Activated T-cell treated with anti-CD3 and anti-CD28 coated beads, Interleukin-2, amount 50 U/mL, for 1 hour (primary cell): ENCODE measurements around the gene ARHGEF38.

Experiments
- DNase-seq: peaks from one replicate; pipeline ENCODE4 v3.0.0-alpha.2; 2020

The ARHGEF38 gene, protein sequence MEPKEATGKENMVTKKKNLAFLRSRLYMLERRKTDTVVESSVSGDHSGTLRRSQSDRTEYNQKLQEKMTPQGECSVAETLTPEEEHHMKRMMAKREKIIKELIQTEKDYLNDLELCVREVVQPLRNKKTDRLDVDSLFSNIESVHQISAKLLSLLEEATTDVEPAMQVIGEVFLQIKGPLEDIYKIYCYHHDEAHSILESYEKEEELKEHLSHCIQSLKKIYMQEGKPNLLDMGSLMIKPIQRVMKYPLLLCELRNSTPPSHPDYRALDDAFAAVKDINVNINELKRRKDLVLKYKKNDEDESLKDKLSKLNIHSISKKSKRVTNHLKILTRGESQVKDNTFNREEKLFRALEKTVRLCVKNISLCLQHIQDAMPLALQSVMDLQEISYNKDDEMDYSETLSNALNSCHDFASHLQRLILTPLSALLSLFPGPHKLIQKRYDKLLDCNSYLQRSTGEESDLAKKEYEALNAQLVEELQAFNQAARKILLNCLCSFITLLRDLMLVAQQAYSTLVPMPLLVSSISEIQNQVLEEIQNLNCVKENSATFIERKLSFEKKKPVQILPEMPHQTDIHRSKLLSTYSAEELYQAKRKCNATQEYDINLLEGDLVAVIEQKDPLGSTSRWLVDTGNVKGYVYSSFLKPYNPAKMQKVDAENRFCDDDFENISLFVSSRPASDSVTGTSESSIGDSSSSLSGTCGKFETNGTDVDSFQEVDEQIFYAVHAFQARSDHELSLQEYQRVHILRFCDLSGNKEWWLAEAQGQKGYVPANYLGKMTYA

DNA sequence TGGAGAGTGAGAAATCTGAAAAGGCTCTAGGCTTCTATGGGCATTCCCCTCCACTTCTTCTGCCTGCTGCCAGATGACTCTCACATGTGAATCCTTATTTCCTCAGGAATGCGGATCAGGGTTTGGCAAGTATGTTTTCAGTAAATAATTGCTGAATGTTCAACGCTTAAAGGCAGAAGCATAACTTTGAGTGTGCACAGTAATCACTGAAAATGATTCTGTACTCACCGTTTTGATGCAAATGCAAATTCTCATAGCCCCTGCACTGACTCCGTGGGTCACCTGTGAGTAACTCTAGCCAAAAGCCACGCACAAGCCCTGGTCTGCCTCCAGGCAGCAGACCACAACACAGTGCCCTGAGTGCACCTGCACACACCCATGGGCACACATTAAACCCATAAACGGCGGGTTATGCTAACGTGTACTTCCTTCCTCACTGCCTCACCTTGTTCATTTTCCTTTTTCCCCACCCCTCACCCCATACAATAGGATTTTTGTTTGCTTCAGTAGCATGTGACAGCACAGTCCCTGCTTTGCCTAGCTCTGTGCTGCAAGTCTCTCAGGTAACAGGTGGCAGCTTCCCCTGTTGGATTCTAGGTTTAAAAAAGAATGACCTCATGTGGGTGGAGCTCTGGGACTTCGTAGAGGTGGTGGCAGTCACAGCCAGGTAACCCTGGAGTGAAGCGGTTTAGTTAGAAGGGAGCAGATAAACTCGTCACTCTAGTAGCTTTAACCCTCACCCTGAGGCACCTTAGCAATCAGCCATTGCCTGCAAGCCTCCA is at the start of gene ARHGEF38:
Gene ARHGEF38 (plus strand): TSS at position 656 of the 782 bp plus-strand sequence. CDS start 146 bp downstream, outside the sequence.
- DNase-seq, result no peak

DNA sequence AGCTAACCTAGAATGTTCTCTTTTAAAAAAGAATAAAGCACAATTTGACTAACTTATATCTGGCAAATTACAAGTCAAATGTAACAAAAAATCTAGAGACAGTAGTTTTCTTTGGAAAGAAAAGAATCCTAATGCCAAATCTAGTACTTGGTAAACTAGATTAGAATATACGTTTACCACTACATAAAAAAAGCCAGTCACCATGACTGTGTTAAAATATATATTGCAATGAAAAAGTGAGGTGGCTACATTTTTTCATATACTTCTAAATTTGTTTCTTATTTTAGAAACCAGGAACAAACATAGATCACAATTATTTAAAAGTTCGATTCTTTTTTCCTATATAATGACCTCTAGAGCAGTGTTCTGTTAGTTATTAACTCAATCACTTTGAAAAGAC is 48.9 kb upstream of the ARHGEF38 start:
- DNase-seq, result no peak

DNA sequence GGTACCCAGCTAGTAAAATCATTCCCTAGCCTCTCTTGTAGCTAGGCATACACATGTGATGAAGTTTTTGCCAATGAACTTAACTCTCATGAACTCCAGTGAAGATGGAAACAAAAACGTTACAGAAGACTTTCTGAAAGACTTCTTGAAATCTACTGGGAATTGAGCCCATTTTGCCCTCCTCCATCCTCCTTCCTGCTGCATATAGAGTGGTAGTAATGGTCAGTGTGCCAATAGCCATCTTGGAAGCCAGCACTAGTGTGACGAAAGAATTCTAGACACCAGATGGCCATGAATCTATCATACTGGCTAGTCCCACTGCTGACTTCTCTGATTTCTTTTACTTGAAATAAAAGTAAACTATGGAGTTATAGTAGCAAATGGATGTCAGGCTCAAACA is 47.7 kb upstream of the ARHGEF38 start:
- DNase-seq, result no peak

DNA sequence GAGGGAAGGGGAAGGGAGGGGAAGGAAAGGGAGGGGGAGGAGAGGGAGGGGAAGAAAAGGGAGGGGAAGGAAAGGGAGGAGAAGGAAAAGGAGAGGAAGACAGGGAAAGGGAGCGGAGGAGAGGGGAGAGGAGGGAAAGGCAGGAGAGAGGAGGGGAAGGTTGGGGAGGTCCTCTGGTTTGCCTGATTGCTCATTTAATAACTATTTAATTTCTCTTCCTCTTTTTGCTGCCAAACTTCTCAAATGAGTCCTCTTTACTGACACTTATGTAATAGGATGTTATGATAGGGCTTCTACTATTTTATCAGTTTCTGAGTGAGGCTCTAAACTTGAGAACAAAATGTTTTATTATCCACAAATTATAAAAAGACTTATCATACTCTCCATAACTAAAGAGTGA is 43.1 kb upstream of the ARHGEF38 start:
- no peak for DNase-seq

DNA sequence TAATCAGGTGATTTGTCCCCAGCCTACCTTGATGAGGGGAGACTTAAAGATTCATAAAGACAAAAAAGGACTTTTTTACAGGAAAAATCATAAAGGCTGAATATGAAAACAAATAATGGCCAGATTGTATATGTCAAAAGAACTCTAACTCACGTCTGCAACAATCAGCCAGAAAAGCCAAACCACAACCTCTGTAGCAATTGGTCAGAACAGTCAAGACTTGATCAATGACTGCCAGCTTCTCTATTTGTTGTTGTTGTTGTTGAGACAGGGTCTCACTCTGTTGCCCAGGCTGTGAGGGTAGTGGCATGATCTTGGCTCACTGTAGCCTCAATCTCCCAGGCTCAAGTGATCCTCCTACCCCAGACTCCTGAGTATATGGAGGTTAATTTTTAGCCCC is 42.7 kb upstream of the ARHGEF38 start:
- no peak for DNase-seq

DNA sequence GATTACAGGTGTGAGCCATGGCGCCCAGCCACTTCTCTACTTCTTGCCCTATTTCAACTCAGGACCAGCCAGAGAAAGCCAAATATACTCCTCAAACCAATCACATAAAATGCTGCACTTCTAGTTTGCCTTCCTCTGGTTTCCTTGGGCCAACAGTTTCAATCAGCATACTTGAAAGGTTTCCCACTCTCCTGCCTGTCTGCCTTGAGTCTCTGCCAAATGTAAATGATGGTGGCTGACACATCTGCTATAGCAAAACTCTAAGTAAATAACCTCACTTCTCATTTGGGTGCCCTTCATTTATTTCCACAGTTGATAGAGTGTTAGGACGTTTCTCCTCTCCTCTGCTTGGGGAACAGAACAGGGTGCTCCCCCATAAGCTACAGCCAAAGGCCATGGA is 42.2 kb upstream of the ARHGEF38 start:
- no peak for DNase-seq

DNA sequence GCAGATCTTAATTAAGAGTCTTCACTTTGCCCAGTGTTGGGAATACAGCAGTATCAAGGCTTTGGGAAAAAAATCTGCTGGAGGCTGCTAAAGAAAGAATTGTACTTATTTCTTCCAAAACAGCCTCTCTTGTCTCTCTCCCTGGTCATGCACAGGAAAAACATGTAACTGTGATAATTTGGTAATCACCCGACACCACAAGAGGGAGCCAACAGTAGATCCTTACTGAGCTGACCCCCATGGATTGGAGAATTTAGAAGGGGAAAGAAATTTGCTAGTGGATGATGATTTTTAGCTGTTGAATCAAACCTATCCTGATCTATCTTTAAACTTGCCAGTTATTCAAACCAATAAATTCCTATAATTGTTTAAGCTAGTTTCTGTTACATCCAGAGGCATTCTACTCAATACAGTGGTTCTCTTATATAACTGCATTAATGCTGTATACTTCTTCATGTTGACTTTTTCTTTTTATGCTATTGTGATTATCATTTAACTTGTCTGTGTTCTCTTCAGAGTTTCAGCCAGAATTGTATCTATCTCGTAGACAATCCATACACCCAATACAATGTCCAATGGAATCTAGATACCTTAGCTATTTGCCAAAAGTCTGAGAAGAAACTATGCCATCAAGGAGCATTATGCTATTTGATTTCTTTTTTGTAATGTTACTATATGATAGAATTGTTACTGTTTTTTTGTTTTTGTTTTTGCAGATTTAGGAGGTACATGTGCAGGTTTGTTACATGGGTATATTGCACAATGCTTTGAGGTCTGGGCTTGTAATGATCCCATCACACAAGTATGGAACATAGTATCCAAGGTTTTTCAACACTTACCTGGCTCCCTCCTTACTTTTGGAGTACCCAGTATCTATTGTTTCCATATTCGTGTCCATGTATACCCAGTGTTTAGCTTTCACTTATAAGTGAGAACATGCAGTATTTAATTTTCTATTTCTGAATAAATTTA is 31.3 kb upstream of the ARHGEF38 start:
- no peak for DNase-seq

DNA sequence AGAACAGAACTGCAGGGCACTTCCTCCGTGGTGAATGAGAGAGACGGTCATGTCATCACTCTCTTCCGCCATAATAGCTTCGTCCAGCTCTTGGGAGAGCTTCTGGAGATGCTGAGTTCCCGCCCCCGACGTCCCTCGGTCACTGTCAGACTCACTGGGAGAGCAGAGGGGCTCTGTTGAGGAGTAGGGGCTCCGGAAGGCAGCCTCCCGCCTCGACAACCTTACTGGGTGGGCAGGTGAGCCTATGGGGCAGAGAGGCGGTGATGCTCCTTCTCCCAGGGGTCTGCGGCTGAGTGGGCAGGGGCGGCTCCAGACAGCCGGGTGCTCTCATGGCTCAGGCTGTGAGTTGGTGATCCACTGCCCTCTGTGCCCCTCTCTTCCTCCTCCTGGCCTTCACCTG is 25.8 kb upstream of the ARHGEF38 start:
- DNase-seq, result no peak

DNA sequence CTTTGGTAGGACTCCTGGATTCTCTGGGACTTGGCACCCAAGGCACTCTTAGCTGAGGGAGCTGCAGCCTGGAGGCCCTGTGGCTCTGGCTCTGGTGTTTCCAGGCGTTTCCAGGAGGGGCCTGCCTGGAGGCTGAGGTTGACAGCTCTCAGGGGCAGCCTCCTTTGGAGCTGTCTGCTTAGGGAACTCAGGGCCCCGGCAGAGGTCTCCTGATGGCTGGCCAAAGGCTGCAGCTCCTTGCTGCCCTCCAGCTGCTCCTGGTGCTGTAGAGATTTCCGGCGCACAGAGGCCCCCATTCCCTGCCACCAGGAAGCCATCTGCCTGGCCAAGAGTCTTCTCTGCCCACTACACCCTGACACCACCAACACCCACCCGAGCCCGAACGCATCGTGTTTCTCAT is 25.3 kb upstream of the ARHGEF38 start:
- no peak for DNase-seq

DNA sequence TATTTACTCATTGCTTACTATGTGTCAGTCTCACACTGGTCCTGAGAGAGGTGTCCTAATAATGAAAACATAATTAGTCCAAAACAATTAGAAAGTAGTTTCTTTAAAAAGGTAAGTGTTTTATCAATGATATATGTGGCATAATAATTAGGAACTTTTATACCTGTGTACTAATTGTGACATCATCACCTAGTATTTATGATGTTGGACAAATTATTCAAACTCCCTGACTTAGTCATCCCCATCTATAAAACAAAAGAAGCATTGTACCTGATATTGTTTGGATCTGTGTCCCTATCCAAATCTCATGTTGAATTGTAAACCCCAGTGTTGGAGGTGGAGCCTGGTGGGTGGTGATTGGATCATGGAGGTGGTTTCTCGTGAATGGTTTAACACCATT is 15.8 kb upstream of the ARHGEF38 start:
- no peak for DNase-seq

DNA sequence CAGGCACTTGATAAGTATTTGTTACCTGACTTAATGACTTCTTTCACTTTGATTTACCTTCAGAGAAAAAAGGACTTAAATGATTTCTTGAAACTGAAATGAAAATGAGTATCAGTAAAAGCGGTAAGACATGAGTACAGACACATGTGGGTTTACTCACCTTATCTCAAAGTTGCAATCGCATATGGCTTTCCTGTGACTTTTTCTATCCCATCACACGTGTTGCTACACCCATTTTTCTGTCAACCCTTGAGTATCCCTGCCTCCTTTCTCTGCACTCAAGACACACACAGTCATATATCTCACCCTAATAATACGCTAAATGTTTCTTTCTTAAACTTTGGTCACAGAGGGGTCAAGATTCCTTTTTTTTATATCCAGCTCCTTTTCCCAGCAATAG is 11.0 kb upstream of the ARHGEF38 start:
- DNase-seq, result no peak

DNA sequence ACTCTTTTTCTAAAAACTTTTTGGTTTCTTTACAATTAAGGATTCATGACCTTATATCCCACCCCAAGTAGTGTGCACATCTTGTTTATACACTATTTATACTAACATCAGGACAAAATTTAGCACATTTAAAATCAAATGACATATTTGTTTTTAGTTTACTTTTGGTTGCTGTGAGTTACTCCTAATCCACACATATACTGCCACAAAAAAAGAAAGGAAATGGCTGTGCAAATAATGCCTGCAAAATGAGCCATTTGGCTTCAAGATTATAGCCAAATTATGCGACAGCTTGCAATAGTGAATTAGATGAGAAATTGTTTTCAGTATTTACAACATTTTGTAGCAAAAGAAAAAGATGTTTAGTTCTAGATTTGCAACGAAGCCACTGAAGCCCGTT is 10.4 kb upstream of the ARHGEF38 start:
- no peak for DNase-seq

DNA sequence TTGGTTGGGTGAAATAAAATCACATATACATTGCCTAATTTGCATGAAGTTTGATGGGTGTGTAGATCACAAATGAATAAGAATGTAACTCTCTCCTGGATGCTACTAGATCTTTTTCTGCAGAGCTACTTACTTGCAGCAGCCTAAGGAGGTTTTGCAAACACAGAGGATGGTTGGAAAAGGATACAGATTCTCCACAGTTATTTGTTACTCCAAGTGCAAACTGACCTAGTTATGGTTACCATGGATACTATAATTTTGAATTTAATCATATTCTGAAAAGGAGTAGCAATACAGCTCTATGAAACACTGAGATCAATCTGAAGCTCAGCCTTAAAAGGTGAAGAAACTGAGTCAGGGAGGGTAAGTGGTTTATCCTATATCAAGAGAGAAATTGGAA is 9.1 kb upstream of the ARHGEF38 start:
- no peak for DNase-seq

DNA sequence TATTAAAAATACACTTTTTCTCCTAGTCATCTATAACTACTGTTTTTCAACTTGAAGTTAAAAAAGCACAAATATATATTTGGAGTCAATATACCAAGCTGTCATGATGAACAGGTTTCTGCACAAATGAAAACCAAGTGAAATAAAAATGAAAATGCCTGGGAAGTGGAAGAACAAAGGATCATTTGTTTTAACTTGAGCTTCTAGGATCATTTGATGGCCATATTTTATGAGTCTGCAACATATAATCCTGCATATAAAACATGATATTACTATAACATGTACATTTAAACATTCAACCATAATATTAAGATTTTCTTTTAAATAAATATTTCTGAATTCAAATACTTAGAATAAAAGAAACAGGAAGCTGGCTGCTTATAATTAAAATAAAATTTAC is 8.5 kb upstream of the ARHGEF38 start:
- DNase-seq, result no peak

DNA sequence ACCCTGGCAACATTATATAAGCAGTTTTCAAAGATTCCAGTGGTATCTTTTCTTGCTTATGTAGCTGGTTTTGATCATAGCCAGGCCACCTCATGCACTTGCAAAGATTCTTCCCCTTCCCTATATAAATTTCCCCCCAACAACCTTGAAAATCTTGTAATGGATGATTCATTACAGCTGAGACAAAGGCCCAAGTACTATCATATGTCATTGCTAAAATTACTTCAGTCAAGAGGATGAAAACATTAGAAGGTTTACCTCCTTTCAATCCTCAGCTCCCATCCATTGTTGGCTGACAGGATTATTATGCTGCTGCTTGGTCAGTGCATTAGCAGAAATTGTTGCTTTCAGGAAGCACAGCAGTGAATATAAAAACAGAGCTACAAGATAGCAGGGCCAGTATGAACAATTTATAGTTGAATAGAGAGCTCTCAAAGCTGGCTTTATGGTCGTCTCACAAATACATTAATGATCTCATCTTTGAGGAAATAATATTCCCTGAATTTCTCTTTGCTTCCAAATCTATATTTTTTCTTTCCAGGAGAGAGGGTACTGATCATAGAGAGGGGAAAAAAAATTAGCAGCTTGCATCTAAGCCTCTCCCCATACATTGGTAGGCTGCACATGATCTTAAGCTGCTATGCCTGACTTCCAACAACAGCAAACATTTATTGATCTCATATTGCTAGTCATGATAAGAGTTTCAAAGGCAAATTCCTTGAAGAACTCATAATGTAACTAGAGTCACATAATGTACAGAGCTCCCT is 7.7 kb upstream of the ARHGEF38 start:
- DNase-seq, result no peak

DNA sequence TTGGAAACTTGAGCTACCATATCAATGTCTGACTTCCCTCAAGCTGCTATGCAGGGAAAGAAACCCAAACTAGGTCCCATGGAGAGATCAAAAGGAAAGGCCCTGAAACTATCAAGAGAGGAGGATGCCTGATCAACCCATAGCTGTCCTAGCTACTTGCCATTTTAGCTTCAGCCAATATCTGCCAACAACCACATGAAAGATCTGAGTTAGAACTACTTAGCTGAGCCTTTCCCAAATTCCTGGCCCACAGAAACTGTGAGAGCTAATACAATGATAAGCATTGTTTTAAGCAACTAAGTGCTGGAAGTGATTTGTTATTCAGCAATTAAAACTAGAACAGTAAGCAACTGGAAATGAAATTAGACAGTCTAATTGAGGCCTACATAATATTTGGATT is 6.3 kb upstream of the ARHGEF38 start:
- DNase-seq, result no peak

DNA sequence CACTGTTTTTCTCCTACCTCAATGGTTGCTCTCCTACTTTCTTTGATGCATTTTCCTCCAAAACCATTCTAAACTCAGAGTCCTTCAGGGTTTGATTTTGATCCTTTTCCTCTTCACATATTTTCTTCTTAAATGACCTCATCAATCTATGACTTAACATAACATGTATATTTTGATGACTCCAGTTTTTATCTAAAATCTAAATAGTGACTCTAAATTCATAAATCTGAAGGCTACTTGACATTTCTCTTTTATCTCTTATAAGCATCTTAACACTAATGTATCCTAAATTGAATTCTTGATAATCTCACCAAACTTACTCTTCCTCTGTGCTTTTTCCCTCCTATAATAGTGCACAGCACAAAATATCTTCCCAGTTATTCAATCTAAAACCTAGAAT is 4.7 kb upstream of the ARHGEF38 start:
- DNase-seq, result no peak

DNA sequence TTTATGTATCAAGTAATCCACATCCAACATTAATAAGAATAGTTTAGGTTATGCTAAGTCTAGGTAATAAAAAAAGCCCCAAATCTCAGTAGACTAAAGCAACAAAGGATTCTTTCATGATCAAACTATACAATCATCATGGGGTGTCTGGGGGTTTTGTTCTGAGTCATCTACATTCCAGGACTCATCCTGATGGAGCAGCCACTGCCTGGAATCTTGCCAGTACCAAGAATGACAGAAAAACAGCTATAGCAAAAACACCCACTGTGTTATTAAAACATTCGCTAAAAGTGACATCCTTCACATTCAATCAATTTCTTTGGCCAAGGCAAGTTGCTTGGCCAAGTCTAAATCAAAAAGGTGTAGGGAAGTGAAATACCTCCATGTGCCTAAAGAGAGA is 3.9 kb upstream of the ARHGEF38 start:
- no peak for DNase-seq

DNA sequence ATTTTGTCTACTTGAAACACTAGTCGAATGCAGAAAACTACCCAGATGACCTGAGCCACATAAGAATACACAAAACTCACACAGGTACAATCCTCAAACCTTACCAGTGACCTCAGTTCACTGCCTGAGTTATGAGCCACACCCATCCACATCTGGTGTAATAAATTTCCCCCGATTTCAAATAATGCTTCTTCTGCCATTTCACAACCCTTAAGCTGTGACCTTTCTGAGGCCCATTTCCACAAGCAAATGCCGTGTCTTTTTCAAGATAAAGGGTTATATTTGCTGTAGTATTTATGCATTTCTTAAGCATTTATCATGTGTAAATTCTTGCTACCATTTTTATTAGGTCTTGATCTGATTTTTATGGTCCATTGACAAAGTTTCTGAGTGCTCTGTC is 1.8 kb upstream of the ARHGEF38 start:
- no peak for DNase-seq

DNA sequence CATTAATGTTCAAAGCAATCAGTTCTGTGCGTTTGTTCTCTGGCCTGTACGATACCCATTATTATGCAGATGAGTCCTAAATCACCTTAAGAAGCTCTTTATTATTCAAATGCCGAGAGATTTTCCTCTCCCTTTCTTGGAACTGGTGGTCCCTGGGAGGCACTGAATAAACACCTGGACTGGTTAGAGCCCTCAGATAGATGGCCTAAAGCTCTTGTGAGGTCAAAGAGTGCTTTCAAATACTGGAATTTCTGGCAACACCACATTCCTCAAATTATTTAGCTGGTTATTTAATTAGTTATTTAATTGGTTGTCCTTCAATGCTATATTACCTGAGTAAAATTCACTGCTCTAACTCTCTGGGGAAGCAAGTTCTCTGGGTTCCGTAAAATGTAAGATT is 3.0 kb downstream of the ARHGEF38 start:
- DNase-seq, result no peak

DNA sequence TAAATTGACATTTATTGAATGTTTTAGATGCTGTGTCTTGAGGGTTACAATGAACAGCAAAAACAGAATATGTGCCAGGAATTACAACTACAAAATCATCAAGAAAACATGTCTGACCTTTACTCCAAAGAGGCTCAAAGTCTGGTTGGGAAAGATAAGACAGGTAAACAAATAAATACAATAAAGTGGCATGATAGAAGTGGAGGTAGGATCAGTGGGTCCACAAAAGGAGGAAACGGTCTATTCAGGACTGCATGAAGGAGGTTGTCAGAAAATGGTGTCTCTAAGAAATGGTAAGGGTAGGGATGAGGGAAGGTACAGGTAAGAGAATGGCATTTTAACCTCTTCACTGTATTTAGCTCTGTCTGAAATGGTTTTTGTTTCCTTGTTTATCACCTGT is 3.8 kb downstream of the ARHGEF38 start:
- no peak for DNase-seq

DNA sequence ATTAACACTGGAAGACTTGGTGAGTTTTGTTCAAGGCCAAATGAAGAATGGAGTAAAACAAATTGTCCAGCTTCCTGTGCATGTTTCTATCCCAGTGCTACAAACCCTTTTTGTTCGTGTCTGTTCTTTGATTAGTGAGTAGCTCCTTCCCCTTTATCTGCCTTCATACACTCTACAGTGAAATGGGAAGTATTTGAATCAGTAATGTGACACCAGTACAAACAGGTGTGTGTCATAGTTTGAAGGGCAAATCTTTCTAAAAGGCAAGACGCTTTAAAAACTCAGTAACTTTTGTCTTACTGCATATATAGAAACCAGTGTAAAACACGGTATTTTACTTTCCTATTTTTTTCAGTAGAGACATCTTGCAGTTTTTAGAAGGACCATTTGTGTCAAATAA is 5.9 kb downstream of the ARHGEF38 start:
- no peak for DNase-seq
